ENCODE results near the gene PRKAG2. TPM values are rescaled to one million over a fixed set of nuclear protein-coding genes. Genes with fewer than 3 reads are reported as not detected.

PRKAG2 gene
- total and polyA plus RNA-seq, 2 of the 13 experiments (the other 11 are each of a cell fraction or from before 2014, with no cell fraction given): 0.90 to 1.3 TPM

DNA sequence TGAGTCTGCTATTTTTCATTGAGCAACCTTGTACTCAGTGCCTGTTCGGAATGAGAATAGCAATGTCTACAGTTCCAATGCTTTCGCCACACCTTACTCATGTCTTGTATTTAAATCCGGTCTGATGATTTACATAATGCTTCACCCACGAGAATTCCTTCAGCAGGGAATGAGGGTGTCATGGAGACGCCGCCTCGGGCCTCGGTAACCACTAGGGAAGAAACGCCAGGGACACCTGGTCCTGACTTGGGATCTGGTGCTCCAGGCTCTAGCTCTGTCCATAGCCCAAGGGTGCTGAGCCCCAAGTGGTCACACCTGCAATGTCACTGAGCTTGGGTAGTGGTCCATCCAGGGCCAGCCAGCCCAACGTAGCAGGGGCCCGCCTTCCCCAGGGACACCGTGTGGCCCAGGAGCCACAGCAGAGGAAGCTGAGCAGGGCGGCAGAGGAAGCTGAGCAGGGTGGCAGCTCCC lies 37.4 kb downstream of the PRKAG2 start:
- Histone ChIP-seq H3K79me2 (ENCODE audit: insufficient read depth, low read length) (no peaks in the 10 kb centered on the region), H4K20me1 (ENCODE audit: insufficient read depth, low read length) (no peaks in the 10 kb centered on the region), H3K9ac (ENCODE audit: insufficient read depth, low read depth, low read length) (no peak overlapping the region), H3K9me3 (ENCODE audit: low read length) (no peaks in the 10 kb centered on the region), H3K27me3 (ENCODE audit: control insufficient read depth in 1 of 2, insufficient read depth in 2 of 2, low read length in 2 of 2) (peaks cover 2 to 19% of the 10 kb centered on the region in 2 experiments; a peak in 3 of 5 replicates), H3K4me3 (replicated peaks in 1 of 3; ENCODE audit: insufficient read depth in 1 of 3, low read depth in 2 of 3, low read length in 3 of 3) (no peak overlapping the region), H3K4me2 (ENCODE audit: low read depth, low read length) (no peak overlapping the region), H3K27ac (ENCODE audit: extremely low read length, insufficient read depth, low read length) (no peak overlapping the region), H3K4me1 (ENCODE audit: insufficient read depth, low read length) (peaks cover 7% of the 10 kb centered on the region), H3K36me3 (replicated peaks in 1 of 2; ENCODE audit: control insufficient read depth in 1 of 2, insufficient read depth in 2 of 2, low read length in 2 of 2) (no peaks in the 10 kb centered on the region), H2AFZ (ENCODE audit: low read length) (no peak overlapping the region)
- ChIA-PET CTCF (ENCODE audit: low intra/inter-chr PET ratio, low total read pairs) (no interaction called here), POLR2A (no interaction called here)
- intact Hi-C loops (cut with micrococcal nuclease; ENCODE audit: unreplicated experiment): no loop called here
- no TSS peak for BruUV-seq (replicated peaks)
- FAIRE-seq (no peak), DNase-seq (ENCODE audit: low spot score) (no peak), ATAC-seq (peak; percentile 17; the same call in 1 of the 3 replicates)
- WGBS (ENCODE audit: low lambda C conversion rate): 55% methylated on average over 13 of the region's 13 CpGs
- in situ Hi-C loops (cut with HindIII; ENCODE audit: extremely low pct_ligation_motif_present, low pct_unique_long_range_greater_than_20kb): no loop called here
- TF ChIP-seq, protein P1, sequence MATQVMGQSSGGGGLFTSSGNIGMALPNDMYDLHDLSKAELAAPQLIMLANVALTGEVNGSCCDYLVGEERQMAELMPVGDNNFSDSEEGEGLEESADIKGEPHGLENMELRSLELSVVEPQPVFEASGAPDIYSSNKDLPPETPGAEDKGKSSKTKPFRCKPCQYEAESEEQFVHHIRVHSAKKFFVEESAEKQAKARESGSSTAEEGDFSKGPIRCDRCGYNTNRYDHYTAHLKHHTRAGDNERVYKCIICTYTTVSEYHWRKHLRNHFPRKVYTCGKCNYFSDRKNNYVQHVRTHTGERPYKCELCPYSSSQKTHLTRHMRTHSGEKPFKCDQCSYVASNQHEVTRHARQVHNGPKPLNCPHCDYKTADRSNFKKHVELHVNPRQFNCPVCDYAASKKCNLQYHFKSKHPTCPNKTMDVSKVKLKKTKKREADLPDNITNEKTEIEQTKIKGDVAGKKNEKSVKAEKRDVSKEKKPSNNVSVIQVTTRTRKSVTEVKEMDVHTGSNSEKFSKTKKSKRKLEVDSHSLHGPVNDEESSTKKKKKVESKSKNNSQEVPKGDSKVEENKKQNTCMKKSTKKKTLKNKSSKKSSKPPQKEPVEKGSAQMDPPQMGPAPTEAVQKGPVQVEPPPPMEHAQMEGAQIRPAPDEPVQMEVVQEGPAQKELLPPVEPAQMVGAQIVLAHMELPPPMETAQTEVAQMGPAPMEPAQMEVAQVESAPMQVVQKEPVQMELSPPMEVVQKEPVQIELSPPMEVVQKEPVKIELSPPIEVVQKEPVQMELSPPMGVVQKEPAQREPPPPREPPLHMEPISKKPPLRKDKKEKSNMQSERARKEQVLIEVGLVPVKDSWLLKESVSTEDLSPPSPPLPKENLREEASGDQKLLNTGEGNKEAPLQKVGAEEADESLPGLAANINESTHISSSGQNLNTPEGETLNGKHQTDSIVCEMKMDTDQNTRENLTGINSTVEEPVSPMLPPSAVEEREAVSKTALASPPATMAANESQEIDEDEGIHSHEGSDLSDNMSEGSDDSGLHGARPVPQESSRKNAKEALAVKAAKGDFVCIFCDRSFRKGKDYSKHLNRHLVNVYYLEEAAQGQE (IDR thresholded peaks at IDR 0.05; ENCODE audit: borderline replicate concordance in 1 of 2, low read depth in 1 of 2, low read length in 2 of 2): 0 out of 4 replicates have a peak, but pooled peaks of 1 of the 2 experiments have one; percentile 19
- no peak for TF ChIP-seq FOXO1 (CRISPR knock-in tag; IDR thresholded peaks at IDR 0.05)

DNA sequence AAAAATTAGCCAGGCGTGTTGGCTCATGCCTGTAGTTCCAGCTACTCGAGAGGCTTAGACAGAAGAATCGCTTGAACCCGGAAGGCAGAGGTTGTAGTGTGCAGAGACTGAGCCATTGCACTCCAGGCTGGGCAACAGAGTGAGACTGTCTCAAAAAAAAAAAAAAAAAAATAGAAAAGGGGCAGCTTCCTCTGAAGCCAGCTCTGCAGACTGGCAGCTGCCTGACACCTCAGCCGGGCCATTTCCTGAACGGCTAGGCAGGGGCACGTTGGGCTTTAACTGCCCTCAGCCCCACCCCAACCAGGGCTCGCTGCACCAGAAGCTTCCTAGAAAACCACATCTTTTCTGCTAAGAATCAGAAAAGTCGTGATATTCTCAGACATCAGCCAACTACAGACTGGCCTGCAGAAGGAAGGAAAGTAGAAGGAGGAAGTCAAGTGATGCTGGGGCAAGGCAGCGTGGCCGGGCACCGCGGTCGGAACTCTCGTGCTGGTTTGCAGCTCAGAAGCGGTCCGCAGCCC lies 38.0 kb downstream of the PRKAG2 start:
- no peak for ATAC-seq
- DNase-seq (ENCODE audit: low spot score): no peak
- H3K9me3 ChIP-seq (ENCODE audit: low read length): no peaks in the 10 kb centered on the region
- in situ Hi-C loops (cut with HindIII; ENCODE audit: extremely low pct_ligation_motif_present, low pct_unique_long_range_greater_than_20kb): no loop called here
- 64% methylated on average over 14 of the region's 17 CpGs for WGBS (ENCODE audit: low lambda C conversion rate)
- no peak overlapping the region for H2AFZ ChIP-seq (ENCODE audit: low read length)
- intact Hi-C loops (cut with micrococcal nuclease; ENCODE audit: unreplicated experiment): no loop called here
- H3K27ac ChIP-seq (ENCODE audit: extremely low read length, insufficient read depth, low read length): no peak overlapping the region
- no peaks in the 10 kb centered on the region for H4K20me1 ChIP-seq (ENCODE audit: insufficient read depth, low read length)
- H3K4me2 ChIP-seq (ENCODE audit: low read depth, low read length): no peak overlapping the region
- no peak for FAIRE-seq
- BruUV-seq (replicated peaks): no TSS peak
- H3K36me3 ChIP-seq (replicated peaks in 1 of 2; ENCODE audit: control insufficient read depth in 1 of 2, insufficient read depth in 2 of 2, low read length in 2 of 2): no peaks in the 10 kb centered on the region
- ChIA-PET POLR2A (no interaction called here), CTCF (ENCODE audit: low intra/inter-chr PET ratio, low total read pairs) (no interaction called here)
- H3K9ac ChIP-seq (ENCODE audit: insufficient read depth, low read depth, low read length): no peak overlapping the region
- no peak overlapping the region for H3K4me3 ChIP-seq (replicated peaks in 1 of 3; ENCODE audit: insufficient read depth in 1 of 3, low read depth in 2 of 3, low read length in 3 of 3)
- H3K27me3 ChIP-seq (ENCODE audit: control insufficient read depth in 1 of 2, insufficient read depth in 2 of 2, low read length in 2 of 2): peaks cover 2 to 24% of the 10 kb centered on the region in 2 experiments; a peak in 3 of 5 replicates
- no peaks in the 10 kb centered on the region for H3K79me2 ChIP-seq (ENCODE audit: insufficient read depth, low read length)
- peaks cover 1% of the 10 kb centered on the region for H3K4me1 ChIP-seq (ENCODE audit: insufficient read depth, low read length)
- TF ChIP-seq KAT7 (CRISPR knock-in tag; IDR thresholded peaks at IDR 0.05; ENCODE audit: borderline replicate concordance) (no peak), ZNF431 (CRISPR knock-in tag; IDR thresholded peaks at IDR 0.05; ENCODE audit: borderline replicate concordance, low read depth) (no peak), NFYC (CRISPR knock-in tag; IDR thresholded peaks at IDR 0.05) (no peak), SAP130 (CRISPR knock-in tag; IDR thresholded peaks at IDR 0.05; ENCODE audit: low read depth) (no peak), KLF9 (CRISPR knock-in tag; IDR thresholded peaks at IDR 0.05; ENCODE audit: low read depth) (no peak), MTA3 (CRISPR knock-in tag; IDR thresholded peaks at IDR 0.05) (no peak), ONECUT2 (CRISPR knock-in tag; IDR thresholded peaks at IDR 0.05) (no peak)
- TF ChIP-seq, protein P2, sequence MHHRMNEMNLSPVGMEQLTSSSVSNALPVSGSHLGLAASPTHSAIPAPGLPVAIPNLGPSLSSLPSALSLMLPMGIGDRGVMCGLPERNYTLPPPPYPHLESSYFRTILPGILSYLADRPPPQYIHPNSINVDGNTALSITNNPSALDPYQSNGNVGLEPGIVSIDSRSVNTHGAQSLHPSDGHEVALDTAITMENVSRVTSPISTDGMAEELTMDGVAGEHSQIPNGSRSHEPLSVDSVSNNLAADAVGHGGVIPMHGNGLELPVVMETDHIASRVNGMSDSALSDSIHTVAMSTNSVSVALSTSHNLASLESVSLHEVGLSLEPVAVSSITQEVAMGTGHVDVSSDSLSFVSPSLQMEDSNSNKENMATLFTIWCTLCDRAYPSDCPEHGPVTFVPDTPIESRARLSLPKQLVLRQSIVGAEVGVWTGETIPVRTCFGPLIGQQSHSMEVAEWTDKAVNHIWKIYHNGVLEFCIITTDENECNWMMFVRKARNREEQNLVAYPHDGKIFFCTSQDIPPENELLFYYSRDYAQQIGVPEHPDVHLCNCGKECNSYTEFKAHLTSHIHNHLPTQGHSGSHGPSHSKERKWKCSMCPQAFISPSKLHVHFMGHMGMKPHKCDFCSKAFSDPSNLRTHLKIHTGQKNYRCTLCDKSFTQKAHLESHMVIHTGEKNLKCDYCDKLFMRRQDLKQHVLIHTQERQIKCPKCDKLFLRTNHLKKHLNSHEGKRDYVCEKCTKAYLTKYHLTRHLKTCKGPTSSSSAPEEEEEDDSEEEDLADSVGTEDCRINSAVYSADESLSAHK (CRISPR knock-in tag; IDR thresholded peaks at IDR 0.05; ENCODE audit: borderline replicate concordance): no peak
- TF ChIP-seq, protein P3, sequence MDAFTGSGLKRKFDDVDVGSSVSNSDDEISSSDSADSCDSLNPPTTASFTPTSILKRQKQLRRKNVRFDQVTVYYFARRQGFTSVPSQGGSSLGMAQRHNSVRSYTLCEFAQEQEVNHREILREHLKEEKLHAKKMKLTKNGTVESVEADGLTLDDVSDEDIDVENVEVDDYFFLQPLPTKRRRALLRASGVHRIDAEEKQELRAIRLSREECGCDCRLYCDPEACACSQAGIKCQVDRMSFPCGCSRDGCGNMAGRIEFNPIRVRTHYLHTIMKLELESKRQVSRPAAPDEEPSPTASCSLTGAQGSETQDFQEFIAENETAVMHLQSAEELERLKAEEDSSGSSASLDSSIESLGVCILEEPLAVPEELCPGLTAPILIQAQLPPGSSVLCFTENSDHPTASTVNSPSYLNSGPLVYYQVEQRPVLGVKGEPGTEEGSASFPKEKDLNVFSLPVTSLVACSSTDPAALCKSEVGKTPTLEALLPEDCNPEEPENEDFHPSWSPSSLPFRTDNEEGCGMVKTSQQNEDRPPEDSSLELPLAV (CRISPR knock-in tag; conservative IDR thresholded peaks at IDR 0.05; ENCODE audit: low read depth): no peak
